Fibroblast of peridontal ligament (primary cell): ENCODE measurements around the gene PRDX1.
A peak's percentile ranks its signal among the peaks of the same experiment; 100 is the strongest.
"Not testable (repeated sequence)": the region's sequence is repeated elsewhere in the genome, so short reads cannot be mapped to it uniquely, and the experiment has no call there.

Experiments
- DNase-seq: peaks from one replicate; pipeline ENCODE4 v3.0.0-alpha.2; 2010; ENCODE audit errors: extremely low read depth

The PRDX1 gene

GRCh38 chr1:45535988-45536766 lies 14.5 kb upstream of the PRDX1 start:
- DNase-seq, result no peak

GRCh38 chr1:45531873-45532272 lies 10.2 kb upstream of the PRDX1 start:
- no peak for DNase-seq

GRCh38 chr1:45530632-45531135 lies 9.0 kb upstream of the PRDX1 start:
- no peak for DNase-seq

GRCh38 chr1:45526135-45526644 lies 4.5 kb upstream of the PRDX1 start:
- DNase-seq, result no peak

- DNase-seq, result not testable (repeated sequence)
Observed at GRCh38 chr1:45523975-45524374, 2.3 kb upstream of the PRDX1 start.

- DNase-seq, result not testable (repeated sequence)
Observed at GRCh38 chr1:45523516-45523915, 1.8 kb upstream of the PRDX1 start.

- DNase-seq, result no peak
Observed at GRCh38 chr1:45522324-45523104, 830 bp upstream of the PRDX1 start.

GRCh38 chr1:45519774-45520173 lies 1.9 kb downstream of the PRDX1 start:
- DNase-seq, result not testable (repeated sequence)

- DNase-seq, result no peak
Observed at GRCh38 chr1:45518910-45519309, 2.8 kb downstream of the PRDX1 start.

- DNase-seq, result not testable (repeated sequence)
Observed at GRCh38 chr1:45518366-45518765, 3.3 kb downstream of the PRDX1 start.

- no peak for DNase-seq
Observed at GRCh38 chr1:45516465-45516864, 5.2 kb downstream of the PRDX1 start.

GRCh38 chr1:45516036-45516435 lies 5.6 kb downstream of the PRDX1 start:
- DNase-seq, result no peak

GRCh38 chr1:45513532-45514260 lies 8.0 kb downstream of the PRDX1 start:
- DNase-seq, result not testable (repeated sequence)

GRCh38 chr1:45512641-45513054 lies 9.0 kb downstream of the PRDX1 start:
- DNase-seq, result peak; percentile 66

GRCh38 chr1:45510972-45511527 lies 10.6 kb downstream of the PRDX1 start:
- no peak for DNase-seq

GRCh38 chr1:45510036-45510971 lies 11.4 kb downstream of the PRDX1 start:
- DNase-seq, result no peak

GRCh38 chr1:45508295-45509151 lies 13.2 kb downstream of the PRDX1 start:
- no peak for DNase-seq

- no peak for DNase-seq
Observed at GRCh38 chr1:45507893-45508292, 13.8 kb downstream of the PRDX1 start.

- no peak for DNase-seq
Observed at GRCh38 chr1:45507195-45507594, 14.5 kb downstream of the PRDX1 start.
